ENCODE data around the gene GRID1.

DNA sequence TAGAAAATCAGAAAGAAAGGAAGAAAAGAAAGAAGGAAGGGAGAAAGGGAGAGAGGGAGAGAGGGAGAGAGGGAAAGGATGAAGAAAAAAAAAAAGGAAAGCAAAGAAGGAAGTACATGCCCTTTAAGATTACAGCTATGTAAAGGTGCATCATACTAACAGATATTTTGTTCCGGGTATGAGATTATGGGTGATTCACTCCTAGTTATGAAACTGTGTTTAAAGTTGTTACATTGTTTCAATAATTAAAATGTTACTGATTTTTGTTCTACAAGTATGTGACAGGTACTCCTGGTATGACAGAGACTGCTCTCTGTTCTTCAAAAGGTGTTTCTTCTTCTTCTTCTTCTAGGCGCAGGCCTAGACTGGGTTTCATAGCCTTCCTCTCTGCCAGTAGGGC, 808.9 kb downstream of the GRID1 start:
- TF ChIP-seq POLR2A (IDR thresholded peaks at IDR 0.05), result no peak
- TF ChIP-seq, protein P1, sequence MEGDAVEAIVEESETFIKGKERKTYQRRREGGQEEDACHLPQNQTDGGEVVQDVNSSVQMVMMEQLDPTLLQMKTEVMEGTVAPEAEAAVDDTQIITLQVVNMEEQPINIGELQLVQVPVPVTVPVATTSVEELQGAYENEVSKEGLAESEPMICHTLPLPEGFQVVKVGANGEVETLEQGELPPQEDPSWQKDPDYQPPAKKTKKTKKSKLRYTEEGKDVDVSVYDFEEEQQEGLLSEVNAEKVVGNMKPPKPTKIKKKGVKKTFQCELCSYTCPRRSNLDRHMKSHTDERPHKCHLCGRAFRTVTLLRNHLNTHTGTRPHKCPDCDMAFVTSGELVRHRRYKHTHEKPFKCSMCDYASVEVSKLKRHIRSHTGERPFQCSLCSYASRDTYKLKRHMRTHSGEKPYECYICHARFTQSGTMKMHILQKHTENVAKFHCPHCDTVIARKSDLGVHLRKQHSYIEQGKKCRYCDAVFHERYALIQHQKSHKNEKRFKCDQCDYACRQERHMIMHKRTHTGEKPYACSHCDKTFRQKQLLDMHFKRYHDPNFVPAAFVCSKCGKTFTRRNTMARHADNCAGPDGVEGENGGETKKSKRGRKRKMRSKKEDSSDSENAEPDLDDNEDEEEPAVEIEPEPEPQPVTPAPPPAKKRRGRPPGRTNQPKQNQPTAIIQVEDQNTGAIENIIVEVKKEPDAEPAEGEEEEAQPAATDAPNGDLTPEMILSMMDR (IDR thresholded peaks at IDR 0.05), result no peak

All from esophagus squamous epithelium (tissue), 4 donors.